ENCODE results near the gene HMOX1.

HMOX1 gene

DNA sequence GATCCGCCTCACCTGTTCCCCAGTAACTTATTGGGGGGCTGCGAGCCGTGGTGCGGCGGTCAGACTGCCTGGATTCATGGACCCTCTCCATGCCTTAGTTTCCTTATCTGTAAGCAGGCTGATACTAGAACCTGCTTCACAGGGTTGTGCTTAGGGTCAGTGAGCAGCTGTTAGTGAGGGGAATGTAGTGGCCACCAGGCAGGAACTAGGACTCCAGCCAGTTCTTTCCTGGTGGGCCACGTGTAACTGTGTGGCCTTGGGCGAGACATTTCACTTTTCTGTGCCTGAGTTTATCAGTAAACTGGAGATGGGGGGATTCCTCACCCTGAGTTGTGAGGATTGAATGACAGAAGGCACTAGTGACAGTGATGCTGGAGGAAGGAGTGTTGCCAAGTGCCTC, 43.9 kb downstream of the HMOX1 start:
- CTCF ChIA-PET: interaction anchor here (1.1 to 14.7 kb wide), 5 partner anchors 76 to 202 kb away, joined by 3 to 352 read pairs (median 3); no protein-coding TSS in a partner anchor
- POLR2A ChIA-PET: no interaction called here
- H3K4me3 ChIP-seq (ENCODE audit: low read depth, low read length): no peak overlapping the region
- TF ChIP-seq, protein P1, sequence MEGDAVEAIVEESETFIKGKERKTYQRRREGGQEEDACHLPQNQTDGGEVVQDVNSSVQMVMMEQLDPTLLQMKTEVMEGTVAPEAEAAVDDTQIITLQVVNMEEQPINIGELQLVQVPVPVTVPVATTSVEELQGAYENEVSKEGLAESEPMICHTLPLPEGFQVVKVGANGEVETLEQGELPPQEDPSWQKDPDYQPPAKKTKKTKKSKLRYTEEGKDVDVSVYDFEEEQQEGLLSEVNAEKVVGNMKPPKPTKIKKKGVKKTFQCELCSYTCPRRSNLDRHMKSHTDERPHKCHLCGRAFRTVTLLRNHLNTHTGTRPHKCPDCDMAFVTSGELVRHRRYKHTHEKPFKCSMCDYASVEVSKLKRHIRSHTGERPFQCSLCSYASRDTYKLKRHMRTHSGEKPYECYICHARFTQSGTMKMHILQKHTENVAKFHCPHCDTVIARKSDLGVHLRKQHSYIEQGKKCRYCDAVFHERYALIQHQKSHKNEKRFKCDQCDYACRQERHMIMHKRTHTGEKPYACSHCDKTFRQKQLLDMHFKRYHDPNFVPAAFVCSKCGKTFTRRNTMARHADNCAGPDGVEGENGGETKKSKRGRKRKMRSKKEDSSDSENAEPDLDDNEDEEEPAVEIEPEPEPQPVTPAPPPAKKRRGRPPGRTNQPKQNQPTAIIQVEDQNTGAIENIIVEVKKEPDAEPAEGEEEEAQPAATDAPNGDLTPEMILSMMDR (IDR thresholded peaks at IDR 0.05; ENCODE audit: insufficient read depth, low read length, missing control alignments): no peak
- DNase-seq (ENCODE audit: low read depth, low spot score): no peak

GRCh38 chr22:35425546-35425945, 44.6 kb downstream of the HMOX1 start:
- POLR2A ChIA-PET: no interaction called here
- TF ChIP-seq, protein P1 (IDR thresholded peaks at IDR 0.05; ENCODE audit: insufficient read depth, low read length, missing control alignments): no peak
- no peak overlapping the region for H3K4me3 ChIP-seq (ENCODE audit: low read depth, low read length)
- no peak for DNase-seq (ENCODE audit: low read depth, low spot score)
- CTCF ChIA-PET: interaction anchor here (1.1 to 14.7 kb wide), 5 partner anchors 77 to 201 kb away, joined by 3 to 352 read pairs (median 3); no protein-coding TSS in a partner anchor

- POLR2A ChIA-PET: no interaction called here
- CTCF ChIA-PET: interaction anchor here (0.8 to 14.7 kb wide), 9 partner anchors 14 to 341 kb away, joined by 3 to 352 read pairs (median 3); no protein-coding TSS in a partner anchor
- TF ChIP-seq, protein P1 (IDR thresholded peaks at IDR 0.05; ENCODE audit: insufficient read depth, low read length, missing control alignments): no peak
- no peak for DNase-seq (ENCODE audit: low read depth, low spot score)
- no peak overlapping the region for H3K4me3 ChIP-seq (ENCODE audit: low read depth, low read length)
Measured at GRCh38 chr22:35425971-35426800, 45.3 kb downstream of the HMOX1 start.

- TF ChIP-seq, protein P1 (IDR thresholded peaks at IDR 0.05; ENCODE audit: insufficient read depth, low read length, missing control alignments): no peak
- ChIA-PET CTCF (interaction anchor here (0.8 to 14.7 kb wide), 8 partner anchors 15 to 340 kb away, joined by 3 to 352 read pairs (median 3); partner anchors contain the start of gene RASD2), POLR2A (interaction anchor here (0.7 kb wide), 1 partner anchor 86 kb away, joined by 3 read pairs; no protein-coding TSS in a partner anchor)
- H3K4me3 ChIP-seq (ENCODE audit: low read depth, low read length): no peak overlapping the region
- DNase-seq (ENCODE audit: low read depth, low spot score): no peak
Measured at GRCh38 chr22:35426801-35427140, 45.9 kb downstream of the HMOX1 start.

DNA sequence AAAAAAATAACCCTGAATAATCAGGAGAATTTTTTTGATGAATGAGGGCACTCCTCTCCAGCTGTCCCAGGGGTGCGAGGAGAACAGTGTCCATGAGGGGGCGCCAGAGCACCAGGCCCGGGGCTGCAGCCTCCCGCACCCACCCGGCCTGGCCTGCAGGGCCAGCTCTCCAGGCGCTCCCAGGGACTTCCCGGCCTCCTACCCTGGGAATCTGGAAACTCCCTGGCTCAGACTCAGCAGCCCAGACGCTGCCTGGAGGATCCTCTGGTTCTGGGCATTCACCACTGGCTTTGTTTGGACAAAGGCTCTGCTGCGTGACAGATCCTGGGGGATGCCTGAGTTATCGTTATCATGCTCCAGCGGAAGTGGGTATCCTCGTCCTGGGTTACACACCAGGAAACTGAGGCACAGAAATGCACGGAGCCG, 50.0 kb downstream of the HMOX1 start:
- POLR2A ChIA-PET: interaction anchor here (0.5 to 1.1 kb wide), 2 partner anchors 151 to 190 kb away, joined by 3 read pairs; no protein-coding TSS in a partner anchor
- peak; percentile 68 for DNase-seq (ENCODE audit: low read depth, low spot score)
- CTCF ChIA-PET: interaction anchor here (0.6 to 14.7 kb wide), 45 partner anchors 10 to 693 kb away, joined by 3 to 352 read pairs (median 5); partner anchors contain the start of genes HMOX1, MB and RASD2
- TF ChIP-seq, protein P1 (IDR thresholded peaks at IDR 0.05; ENCODE audit: insufficient read depth, low read length, missing control alignments): peak; percentile 93
- H3K4me3 ChIP-seq (ENCODE audit: low read depth, low read length): no peak overlapping the region

Measured in AG04449 (cell line).